ENCODE results near the gene OCEL1. TPM values are rescaled to one million over a fixed set of nuclear protein-coding genes. Genes with fewer than 3 reads are reported as not detected.
A peak's percentile ranks its signal among the peaks of the same experiment; 100 is the strongest.

The OCEL1 gene
- total and polyA plus RNA-seq, 2 donors (not counting 1 experiment from before 2014, with no cell fraction given), result 28.5 to 30.5 TPM

DNA sequence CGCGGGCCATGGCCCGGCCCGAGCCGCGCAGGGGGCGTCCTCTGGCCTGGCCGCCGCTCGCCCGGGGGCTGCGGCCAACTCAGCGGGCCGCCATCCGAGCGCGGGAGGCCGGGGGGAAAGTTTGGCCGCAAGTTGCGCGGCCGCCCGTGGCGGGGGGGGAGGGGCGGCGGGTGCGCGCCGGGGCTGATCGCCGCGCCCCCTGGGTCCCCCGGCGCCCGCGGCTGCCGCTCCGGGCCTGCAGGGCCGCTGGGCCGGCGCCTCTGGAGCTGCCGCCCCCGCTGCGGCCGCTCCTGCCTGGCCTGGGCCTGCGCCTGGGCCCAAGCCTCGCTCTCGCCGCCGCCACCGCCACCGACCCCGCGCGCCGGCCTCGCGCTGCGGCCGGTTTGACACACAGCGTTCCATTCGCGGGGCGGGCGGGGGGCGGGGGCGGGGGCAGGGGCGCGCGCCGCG is 19.5 kb downstream of the OCEL1 start, which contains the start of gene NR2F6:
NR2F6 (minus strand) TSS at position 385 of the 450 bp plus-strand sequence. CDS start 699 bp downstream, outside the sequence.
- Histone ChIP-seq H3K4me1 (ENCODE audit: control insufficient read depth in 2 of 2, insufficient read depth in 2 of 2, low read length in 2 of 2) (peaks cover 5 to 29% of the 10 kb centered on the region in 2 donors), H3K4me2 (replicated peaks; ENCODE audit: low read depth, low read length, poor library complexity, severe bottlenecking) (peak within 1 kb of the TSS; percentile 85), H3K9ac (ENCODE audit: low read length) (peak within 1 kb of the TSS; percentile 69), H3K4me3 (ENCODE audit: control extremely low read depth in 1 of 5, extremely low read depth in 1 of 5, insufficient read depth in 1 of 5, low read depth in 2 of 5, low read length in 4 of 5) (peak within 1 kb of the TSS; percentile 9 to 76 (median 65)), H2AFZ (ENCODE audit: insufficient read depth, low read depth, low read length, poor library complexity, severe bottlenecking) (peak within 1 kb of the TSS; percentile 76), H4K20me1 (ENCODE audit: control insufficient read depth, insufficient read depth, low read length, poor library complexity, severe bottlenecking) (no peaks in the 10 kb centered on the region), H3K27me3 (replicated peaks in 1 of 4; ENCODE audit: control extremely low read depth in 1 of 4, control insufficient read depth in 3 of 4, insufficient read depth in 4 of 4, low read length in 3 of 4) (no peaks in the 10 kb centered on the region), H3K36me3 (replicated peaks in 1 of 2; ENCODE audit: control extremely low read depth in 1 of 2, control insufficient read depth in 1 of 2, extremely low read depth in 1 of 2, insufficient read depth in 2 of 2, low read length in 1 of 2) (no peaks in the 10 kb centered on the region), H3K9me3 (ENCODE audit: control extremely low read depth in 1 of 3, control insufficient read depth in 2 of 3, insufficient read depth in 1 of 3, low read length in 2 of 3) (peaks cover 0 to 2% (median 0%) of the 10 kb centered on the region in 3 donors), H3K27ac (ENCODE audit: low read length in 2 of 2) (peak within 1 kb of the TSS in 1 of 2 donors; percentile 38), H3K79me2 (ENCODE audit: control insufficient read depth, insufficient read depth, low read length) (no peaks in the 10 kb centered on the region)
- Mint-ChIP-seq H3K27ac (peak within 1 kb of the TSS; percentile 95), H3K4me1 (peaks cover 25% of the 10 kb centered on the region), H3K4me3 (peak within 1 kb of the TSS; percentile 95), H3K27me3 (no peaks in the 10 kb centered on the region), H3K9me3 (ENCODE audit: insufficient read depth) (no peaks in the 10 kb centered on the region)
- POLR2A ChIA-PET, result interaction anchor here (0.5 to 0.9 kb wide), 3 partner anchors 21 to 170 kb away, joined by 3 to 5 read pairs (median 4); partner anchors contain the start of genes BABAM1, MYO9B and USE1
- intact Hi-C loops (cut with micrococcal nuclease), result loop anchor here (1.0 kb wide), 1 partner anchor 10 kb away; no protein-coding TSS in a partner anchor
- under 1% methylated on average over 72 of the region's 72 CpGs for WGBS (ENCODE audit: insufficient coverage)
- CTCF ChIA-PET, result no interaction called here
- TF ChIP-seq, protein P1, sequence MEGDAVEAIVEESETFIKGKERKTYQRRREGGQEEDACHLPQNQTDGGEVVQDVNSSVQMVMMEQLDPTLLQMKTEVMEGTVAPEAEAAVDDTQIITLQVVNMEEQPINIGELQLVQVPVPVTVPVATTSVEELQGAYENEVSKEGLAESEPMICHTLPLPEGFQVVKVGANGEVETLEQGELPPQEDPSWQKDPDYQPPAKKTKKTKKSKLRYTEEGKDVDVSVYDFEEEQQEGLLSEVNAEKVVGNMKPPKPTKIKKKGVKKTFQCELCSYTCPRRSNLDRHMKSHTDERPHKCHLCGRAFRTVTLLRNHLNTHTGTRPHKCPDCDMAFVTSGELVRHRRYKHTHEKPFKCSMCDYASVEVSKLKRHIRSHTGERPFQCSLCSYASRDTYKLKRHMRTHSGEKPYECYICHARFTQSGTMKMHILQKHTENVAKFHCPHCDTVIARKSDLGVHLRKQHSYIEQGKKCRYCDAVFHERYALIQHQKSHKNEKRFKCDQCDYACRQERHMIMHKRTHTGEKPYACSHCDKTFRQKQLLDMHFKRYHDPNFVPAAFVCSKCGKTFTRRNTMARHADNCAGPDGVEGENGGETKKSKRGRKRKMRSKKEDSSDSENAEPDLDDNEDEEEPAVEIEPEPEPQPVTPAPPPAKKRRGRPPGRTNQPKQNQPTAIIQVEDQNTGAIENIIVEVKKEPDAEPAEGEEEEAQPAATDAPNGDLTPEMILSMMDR (IDR thresholded peaks at IDR 0.05), result no peak
- TF ChIP-seq EZH2 (IDR thresholded peaks at IDR 0.05; ENCODE audit: borderline replicate concordance, insufficient read depth, low read depth, low read length, poor library complexity, severe bottlenecking), result no peak
- DNase-seq, result peak; percentile 78
- ATAC-seq (ENCODE audit: low read depth), result peak; percentile 28

Data from B cell (primary cell).